HepG2 (cell line): ENCODE measurements around the gene SP5. TPM values are rescaled to one million over a fixed set of nuclear protein-coding genes. Genes with fewer than 3 reads are reported as not detected.
A peak's percentile ranks its signal among the peaks of the same experiment; 100 is the strongest.

Experiments
- BRD4 ChIP-seq: sonication (generic); formaldehyde crosslinking; IDR thresholded peaks from 2 replicates; pipeline ENCODE4 v1.4.0; 2020; ENCODE audit warnings: missing genetic modification reagents
- BRF2 ChIP-seq: sonication (generic); formaldehyde crosslinking; IDR thresholded peaks from 2 replicates; pipeline ENCODE4 v1.8.1; 2022; ENCODE audit warnings: mild to moderate bottlenecking, missing genetic modification reagents
- CREB1 ChIP-seq, 2 experiments: fragments of 450-650 bp in 1 of 2; IDR thresholded peaks; 2 replicates each; pipeline ENCODE4 v1.6.1; 2016 to 2017; ENCODE audit warnings: control low read depth in 1 of 2, mild to moderate bottlenecking in 1 of 2, missing compliant biosample characterization in 1 of 2, missing genetic modification characterization in 1 of 2
- KDM2A ChIP-seq: sonication (generic); formaldehyde crosslinking; IDR thresholded peaks from 2 replicates; pipeline ENCODE4 v1.4.0; 2020; ENCODE audit warnings: low read depth, missing genetic modification reagents, borderline replicate concordance
- ONECUT2 ChIP-seq: sonication (generic); formaldehyde crosslinking; IDR thresholded peaks from 2 replicates; pipeline ENCODE4 v1.4.0; 2020; ENCODE audit warnings: missing genetic modification reagents
- TSC22D2 ChIP-seq: sonication (generic); formaldehyde crosslinking; IDR thresholded peaks from 2 replicates; pipeline ENCODE4 v1.5.1; 2020; ENCODE audit warnings: missing genetic modification reagents, mild to moderate bottlenecking, borderline replicate concordance
- ZNF282 ChIP-seq: fragments of 450-650 bp; IDR thresholded peaks from 2 replicates; pipeline ENCODE4 v1.6.1; 2018; ENCODE audit not compliant: partially characterized antibody
- ZNF407 ChIP-seq: sonication (generic); formaldehyde crosslinking; IDR thresholded peaks from one replicate; pipeline ENCODE4 v1.5.1; 2020; ENCODE audit warnings: mild to moderate bottlenecking, missing genetic modification reagents; ENCODE audit errors: not compliant biosample characterization
- ZNF460 ChIP-seq: sonication (generic); formaldehyde crosslinking; IDR thresholded peaks from 2 replicates; pipeline ENCODE4 v1.5.1; 2020; ENCODE audit warnings: missing genetic modification reagents, mild to moderate bottlenecking, borderline replicate concordance
- ZNF746 ChIP-seq: sonication (generic); formaldehyde crosslinking; IDR thresholded peaks from 2 replicates; pipeline ENCODE4 v1.8.0; 2022; ENCODE audit warnings: mild to moderate bottlenecking, missing genetic modification reagents
- ZNF768 ChIP-seq: sonication (generic); formaldehyde crosslinking; IDR thresholded peaks from 2 replicates; pipeline ENCODE4 v1.4.0; 2020; ENCODE audit warnings: missing genetic modification reagents
- ZSCAN30 ChIP-seq: sonication (generic); formaldehyde crosslinking; IDR thresholded peaks from 2 replicates; pipeline ENCODE4 v1.5.0; 2020; ENCODE audit warnings: mild to moderate bottlenecking, missing genetic modification reagents
- polyA plus RNA-seq, 8 experiments: library from polyadenylated mRNA; depleted of rRNA in 3 of 8; stranded (reverse) in 7 of 8; unstranded in 1 of 8; fragments of >200 nt; fragmentation: Illumina TruSeq in 4 of 8; extraction: Trizol in 4 of 8; gene quantifications; 2 replicates each; pipeline versions ENCODE4 v1.2.1 to v1.2.3, GENCODE V29; 2011 to 2016; ENCODE audit warnings: low read depth in 4 of 8, missing spikeins in 1 of 8, mixed read lengths in 1 of 8; ENCODE audit not compliant: insufficient read depth in 1 of 8
- total RNA-seq, 5 experiments: library from RNA; depleted of rRNA; stranded (reverse); fragments of >200 nt; fragmentation: Illumina TruSeq; extraction: Trizol; gene quantifications; 2 replicates each; pipeline ENCODE4 v1.2.3, GENCODE V29; 2016; ENCODE audit warnings: low read depth in 1 of 5

Gene SP5
- total and polyA plus RNA-seq, 2 of the 13 experiments (the other 11 are each of a cell fraction or from before 2014, with no cell fraction given), result 50.8 to 119 TPM

DNA sequence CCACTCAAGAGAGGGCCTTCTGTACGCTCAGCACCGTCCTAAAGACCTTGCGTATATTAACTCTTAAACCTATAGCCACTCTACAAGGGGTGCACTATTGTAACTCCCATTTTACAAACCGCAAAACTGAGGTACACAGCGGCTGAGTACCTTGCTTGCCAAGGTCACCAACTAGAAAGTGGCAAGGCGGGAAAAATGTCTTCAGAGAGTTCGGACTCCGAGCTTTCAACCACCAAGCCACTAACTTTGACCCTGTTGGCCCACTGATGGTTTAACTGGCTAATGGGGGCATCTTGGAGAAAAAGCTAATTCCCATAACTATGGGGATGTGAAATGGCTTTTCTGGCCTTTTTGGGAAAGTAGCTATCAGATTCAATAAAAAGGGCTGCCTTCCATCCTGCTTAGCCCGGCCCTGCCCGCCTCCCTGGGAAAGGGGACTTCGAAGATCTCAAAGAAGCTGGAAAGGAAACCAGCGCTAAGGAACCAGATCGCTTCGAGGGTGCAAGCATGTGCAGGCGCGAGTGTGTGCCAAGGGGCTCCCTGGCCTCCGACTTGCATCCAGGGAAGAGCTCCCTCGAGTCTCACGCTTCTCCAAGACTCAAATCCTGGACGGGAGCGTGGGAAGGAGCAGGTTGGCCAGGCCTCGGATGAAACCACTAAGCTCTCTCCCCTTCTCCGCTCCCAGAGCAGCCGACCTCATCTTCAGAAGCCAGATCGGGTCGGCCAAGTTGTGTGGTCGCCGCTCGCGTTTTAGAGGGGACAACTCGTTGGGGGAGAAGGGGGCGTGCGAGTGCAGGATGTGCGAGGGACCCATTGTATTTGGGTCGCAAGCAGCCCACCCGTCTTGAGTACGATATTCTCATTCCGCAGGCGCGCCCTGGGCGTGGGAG, 2.2 kb upstream of the SP5 start (continued):
- TF ChIP-seq KDM2A (CRISPR knock-in tag), result no peak; the same call in 1 of the 2 replicates
- no peak; the same call in 1 of the 2 replicates for TF ChIP-seq BRF2
- TF ChIP-seq ZNF768 (CRISPR knock-in tag), result no peak
- TF ChIP-seq ZNF746 (CRISPR knock-in tag), result no peak
- no peak; the same call in 1 of the 2 replicates for TF ChIP-seq ZSCAN30 (CRISPR knock-in tag)
- TF ChIP-seq TSC22D2 (CRISPR knock-in tag), result no peak
- no peak for TF ChIP-seq ZNF460 (CRISPR knock-in tag)
- TF ChIP-seq ZNF407 (CRISPR knock-in tag), result no peak
- no peak for TF ChIP-seq ZNF282
- TF ChIP-seq CREB1 (IDR thresholded peaks at IDR 0.05), result no peak
- no peak for TF ChIP-seq CREB1 (CRISPR knock-in tag; IDR thresholded peaks at IDR 0.05)
- no peak for TF ChIP-seq ONECUT2 (CRISPR knock-in tag)
- TF ChIP-seq BRD4 (CRISPR knock-in tag), result 0 out of 2 replicates have a peak, but pooled peaks have one; percentile 15
